ENCODE data around the gene MRPL11. TPM values are rescaled to one million over a fixed set of nuclear protein-coding genes. Genes with fewer than 3 reads are reported as not detected.
A peak's percentile ranks its signal among the peaks of the same experiment; 100 is the strongest.

The MRPL11 gene
- total RNA-seq, 1 donor from 2014 or later = 33.1 TPM

DNA sequence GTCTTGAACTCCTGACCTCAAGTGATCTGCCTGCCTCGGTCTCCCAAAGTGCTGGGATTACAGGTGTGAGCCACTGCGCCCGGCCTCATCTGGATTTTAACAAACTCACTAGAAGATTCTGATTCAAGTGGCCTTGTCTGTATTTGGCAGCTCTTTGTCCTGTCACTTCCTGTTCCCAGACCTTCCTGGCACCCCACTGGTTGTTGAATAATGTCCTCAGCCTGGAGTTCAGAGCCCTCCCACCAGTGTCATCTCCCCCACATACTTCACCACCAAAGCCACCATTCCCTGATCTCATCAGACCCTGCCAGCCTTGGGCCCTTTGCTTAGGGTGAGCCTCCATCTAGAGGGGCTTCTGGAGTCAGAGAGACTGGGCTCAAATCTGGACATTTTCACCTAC, 31.4 kb upstream of the MRPL11 start:
- TF ChIP-seq, protein P1, sequence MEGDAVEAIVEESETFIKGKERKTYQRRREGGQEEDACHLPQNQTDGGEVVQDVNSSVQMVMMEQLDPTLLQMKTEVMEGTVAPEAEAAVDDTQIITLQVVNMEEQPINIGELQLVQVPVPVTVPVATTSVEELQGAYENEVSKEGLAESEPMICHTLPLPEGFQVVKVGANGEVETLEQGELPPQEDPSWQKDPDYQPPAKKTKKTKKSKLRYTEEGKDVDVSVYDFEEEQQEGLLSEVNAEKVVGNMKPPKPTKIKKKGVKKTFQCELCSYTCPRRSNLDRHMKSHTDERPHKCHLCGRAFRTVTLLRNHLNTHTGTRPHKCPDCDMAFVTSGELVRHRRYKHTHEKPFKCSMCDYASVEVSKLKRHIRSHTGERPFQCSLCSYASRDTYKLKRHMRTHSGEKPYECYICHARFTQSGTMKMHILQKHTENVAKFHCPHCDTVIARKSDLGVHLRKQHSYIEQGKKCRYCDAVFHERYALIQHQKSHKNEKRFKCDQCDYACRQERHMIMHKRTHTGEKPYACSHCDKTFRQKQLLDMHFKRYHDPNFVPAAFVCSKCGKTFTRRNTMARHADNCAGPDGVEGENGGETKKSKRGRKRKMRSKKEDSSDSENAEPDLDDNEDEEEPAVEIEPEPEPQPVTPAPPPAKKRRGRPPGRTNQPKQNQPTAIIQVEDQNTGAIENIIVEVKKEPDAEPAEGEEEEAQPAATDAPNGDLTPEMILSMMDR (IDR thresholded peaks at IDR 0.05; ENCODE audit: insufficient read depth, low read depth, low read length) = no peak
- no peak for TF ChIP-seq EZH2 (IDR thresholded peaks at IDR 0.05; ENCODE audit: insufficient read depth, low read length)
- Histone ChIP-seq H3K27me3 (ENCODE audit: insufficient read depth, low read length) (no peaks in the 10 kb centered on the region), H3K79me2 (ENCODE audit: insufficient read depth, low read length) (no peaks in the 10 kb centered on the region), H3K4me3 (ENCODE audit: insufficient read depth, low read depth, low read length) (no peak overlapping the region), H3K4me2 (ENCODE audit: low read length) (no peak overlapping the region), H2AFZ (ENCODE audit: low read depth, low read length) (no peak overlapping the region), H3K4me1 (ENCODE audit: insufficient read depth, low read length) (peaks cover 10% of the 10 kb centered on the region), H3K9me3 (ENCODE audit: insufficient read depth, low read depth, low read length) (no peaks in the 10 kb centered on the region), H4K20me1 (ENCODE audit: insufficient read depth, low read length) (peaks cover 10% of the 10 kb centered on the region), H3K27ac (ENCODE audit: low read depth, low read length) (no peak overlapping the region), H3K36me3 (ENCODE audit: insufficient read depth, low read length) (no peaks in the 10 kb centered on the region), H3K9ac (ENCODE audit: low read length) (no peak overlapping the region)
- no peaks in the 10 kb centered on the region for H3K9me3 Mint-ChIP-seq (ENCODE audit: unreplicated experiment)
- FAIRE-seq (no peak), DNase-seq (ENCODE audit: low read depth) (no peak)
- H3K36me3 Mint-ChIP-seq (ENCODE audit: low read depth, unreplicated experiment) = peaks cover 14% of the 10 kb centered on the region
- no peak overlapping the region for H3K27ac Mint-ChIP-seq (ENCODE audit: unreplicated experiment)
- H3K4me1 Mint-ChIP-seq (ENCODE audit: low read depth, unreplicated experiment) = no peaks in the 10 kb centered on the region
- H3K27me3 Mint-ChIP-seq (ENCODE audit: low read depth, unreplicated experiment) = peaks cover 2% of the 10 kb centered on the region
- H3K4me3 Mint-ChIP-seq (ENCODE audit: unreplicated experiment) = no peak overlapping the region

DNA sequence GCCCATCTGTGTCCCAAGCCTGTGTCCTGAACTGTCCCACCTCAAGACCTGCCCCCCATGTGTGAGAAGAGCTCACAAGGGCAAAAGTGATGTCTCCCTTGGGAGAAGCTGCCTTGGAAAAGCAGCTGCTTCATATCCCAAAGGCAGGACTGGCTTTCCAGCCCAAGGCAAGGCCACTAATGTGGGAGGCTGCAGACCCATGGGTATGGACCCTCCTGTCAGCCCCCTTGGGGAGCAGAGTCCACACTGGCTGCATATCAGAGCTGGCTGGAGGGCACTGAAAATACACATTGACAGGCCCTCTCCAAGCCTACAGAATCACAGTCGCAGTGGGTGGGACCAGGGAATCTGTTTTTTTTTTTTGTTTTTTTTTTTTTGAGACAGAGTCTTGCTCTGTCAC, 30.8 kb upstream of the MRPL11 start:
- no peak for TF ChIP-seq EZH2 (IDR thresholded peaks at IDR 0.05; ENCODE audit: insufficient read depth, low read length)
- TF ChIP-seq, protein P1 (IDR thresholded peaks at IDR 0.05; ENCODE audit: insufficient read depth, low read depth, low read length) = no peak

DNA sequence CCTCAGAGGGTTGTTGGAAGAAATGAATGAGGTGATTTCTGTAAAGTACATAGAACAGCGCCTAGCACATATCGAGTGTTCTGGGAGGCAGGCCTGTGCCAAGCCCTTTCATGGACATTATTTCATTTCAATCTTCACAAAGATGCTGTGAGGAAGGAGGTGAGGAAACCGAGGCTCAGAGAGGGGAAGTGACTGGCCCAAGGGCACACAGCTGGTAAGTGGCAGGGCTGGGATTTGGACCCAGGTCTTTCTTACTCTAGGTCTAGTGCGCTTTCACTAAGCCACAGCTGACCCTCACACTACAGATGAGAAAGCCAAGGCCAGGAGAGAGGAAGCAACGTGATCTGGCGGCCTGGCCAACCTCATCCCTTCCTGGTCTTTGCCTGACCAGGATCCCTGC, 30.0 kb upstream of the MRPL11 start:
- H2AFZ ChIP-seq (ENCODE audit: low read depth, low read length) = no peak overlapping the region
- Mint-ChIP-seq H3K4me1 (ENCODE audit: low read depth, unreplicated experiment) (no peaks in the 10 kb centered on the region), H3K27me3 (ENCODE audit: low read depth, unreplicated experiment) (peaks cover 2% of the 10 kb centered on the region), H3K27ac (ENCODE audit: unreplicated experiment) (peak overlapping the region; percentile 53), H3K9me3 (ENCODE audit: unreplicated experiment) (no peaks in the 10 kb centered on the region), H3K4me3 (ENCODE audit: unreplicated experiment) (peak overlapping the region; percentile 34), H3K36me3 (ENCODE audit: low read depth, unreplicated experiment) (peaks cover 12% of the 10 kb centered on the region)
- H3K27me3 ChIP-seq (ENCODE audit: insufficient read depth, low read length) = no peaks in the 10 kb centered on the region
- no peaks in the 10 kb centered on the region for H3K79me2 ChIP-seq (ENCODE audit: insufficient read depth, low read length)
- no peak overlapping the region for H3K27ac ChIP-seq (ENCODE audit: low read depth, low read length)
- no peak overlapping the region for H3K9ac ChIP-seq (ENCODE audit: low read length)
- no peak for FAIRE-seq
- H4K20me1 ChIP-seq (ENCODE audit: insufficient read depth, low read length) = peaks cover 10% of the 10 kb centered on the region
- H3K9me3 ChIP-seq (ENCODE audit: insufficient read depth, low read depth, low read length) = no peaks in the 10 kb centered on the region
- no peak overlapping the region for H3K4me2 ChIP-seq (ENCODE audit: low read length)
- H3K4me3 ChIP-seq (ENCODE audit: insufficient read depth, low read depth, low read length) = no peak overlapping the region
- no peaks in the 10 kb centered on the region for H3K36me3 ChIP-seq (ENCODE audit: insufficient read depth, low read length)
- no peak for DNase-seq (ENCODE audit: low read depth)
- peaks cover 10% of the 10 kb centered on the region for H3K4me1 ChIP-seq (ENCODE audit: insufficient read depth, low read length)
- no peak for TF ChIP-seq EZH2 (IDR thresholded peaks at IDR 0.05; ENCODE audit: insufficient read depth, low read length)
- TF ChIP-seq, protein P1 (IDR thresholded peaks at IDR 0.05; ENCODE audit: insufficient read depth, low read depth, low read length) = no peak

More for the DNA sequence above, 30.8 kb upstream of the MRPL11 start:
- Histone ChIP-seq H3K4me3 (ENCODE audit: insufficient read depth, low read depth, low read length) (no peak overlapping the region), H3K4me2 (ENCODE audit: low read length) (no peak overlapping the region), H3K4me1 (ENCODE audit: insufficient read depth, low read length) (peaks cover 10% of the 10 kb centered on the region), H3K36me3 (ENCODE audit: insufficient read depth, low read length) (no peaks in the 10 kb centered on the region), H3K79me2 (ENCODE audit: insufficient read depth, low read length) (no peaks in the 10 kb centered on the region), H3K27me3 (ENCODE audit: insufficient read depth, low read length) (no peaks in the 10 kb centered on the region), H4K20me1 (ENCODE audit: insufficient read depth, low read length) (peaks cover 10% of the 10 kb centered on the region), H3K9ac (ENCODE audit: low read length) (no peak overlapping the region), H3K27ac (ENCODE audit: low read depth, low read length) (no peak overlapping the region), H2AFZ (ENCODE audit: low read depth, low read length) (no peak overlapping the region), H3K9me3 (ENCODE audit: insufficient read depth, low read depth, low read length) (no peaks in the 10 kb centered on the region)
- no peak for FAIRE-seq
- Mint-ChIP-seq H3K4me3 (ENCODE audit: unreplicated experiment) (no peak overlapping the region), H3K27me3 (ENCODE audit: low read depth, unreplicated experiment) (peaks cover 2% of the 10 kb centered on the region), H3K27ac (ENCODE audit: unreplicated experiment) (no peak overlapping the region), H3K9me3 (ENCODE audit: unreplicated experiment) (no peaks in the 10 kb centered on the region), H3K36me3 (ENCODE audit: low read depth, unreplicated experiment) (peaks cover 12% of the 10 kb centered on the region), H3K4me1 (ENCODE audit: low read depth, unreplicated experiment) (no peaks in the 10 kb centered on the region)
- no peak for DNase-seq (ENCODE audit: low read depth)
